Lower leg skin (tissue), 4 donors: ENCODE results near the gene MUTYH. TPM values are rescaled to one million over a fixed set of nuclear protein-coding genes. Genes with fewer than 3 reads are reported as not detected.

ENCODE experiments used
- DNase-seq, 2 donors: peaks; one replicate each; pipeline ENCODE4 v3.0.0-alpha.2; 2019; ENCODE audit warnings: low spot score in 2 of 2
- H3K4me3 ChIP-seq: fragments of 200-600 bp; sonication (generic); 2 replicates; pipeline ENCODE4 v1.5.1; 2017; ENCODE audit warnings: mild to moderate bottlenecking, low read depth; ENCODE audit not compliant: poor library complexity, severe bottlenecking
- POLR2A ChIP-seq, 2 donors: fragments of 450-650 bp; IDR thresholded peaks; one replicate each; pipeline ENCODE4 v1.6.1; 2016 to 2017; ENCODE audit warnings: antibody characterized with exemption in 2 of 2, mild to moderate bottlenecking in 1 of 2, moderate library complexity in 1 of 2
- WGBS, 2 donors: methylation state at CpG; one replicate each; pipeline ENCODE4 v1.1.5; 2018; 5-methylcytosine and 5-hydroxymethylcytosine counted together
- intact Hi-C: fragments of 100-400 bp; cut with DNase I; formaldehyde crosslinking; loops from one replicate; pipeline ENCODE4 v1.15.0; 2023; ENCODE audit warnings: low total_unique reads
- total RNA-seq, 4 donors: library from RNA; depleted of rRNA; stranded (reverse); fragments of >200 nt; gene quantifications; one replicate each; pipeline ENCODE4 v1.1.0, GENCODE V29; 2016
- TF ChIP-seq, protein P1 (sequence below), 3 donors: fragments of 450-650 bp; IDR thresholded peaks; one replicate each; pipeline ENCODE4 v1.5.1; 2016; ENCODE audit warnings: antibody characterized with exemption in 3 of 3, mild to moderate bottlenecking in 3 of 3, moderate library complexity in 2 of 3

Gene MUTYH
- total RNA-seq, 4 donors from 2014 or later, result 18.6 to 26.7 (median 24.6) TPM

DNA sequence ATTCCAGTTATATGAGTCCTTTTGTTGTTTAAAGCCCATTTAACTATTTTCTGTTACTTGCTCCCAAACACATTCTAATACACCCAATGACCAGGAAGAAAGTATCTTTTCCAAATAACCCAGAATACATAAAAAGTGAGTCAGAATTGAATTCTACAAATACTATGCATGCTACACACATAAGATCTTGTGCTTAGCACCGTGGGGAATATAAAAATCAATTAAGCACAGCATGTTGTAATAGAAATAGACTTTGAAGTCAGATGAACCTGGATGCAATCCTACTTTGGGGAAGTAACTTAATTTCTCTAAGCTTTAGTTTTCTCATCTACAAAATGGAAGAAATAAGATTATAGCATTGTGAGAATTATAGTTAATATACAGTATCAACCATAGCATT lies 40.5 kb upstream of the MUTYH start:
- WGBS, 2 donors, result 76% methylated on average over 1 of the region's 1 CpG
- DNase-seq, result no peak
- no peak overlapping the region for H3K4me3 ChIP-seq
- intact Hi-C loops, result no loop called here
- TF ChIP-seq, protein P1, sequence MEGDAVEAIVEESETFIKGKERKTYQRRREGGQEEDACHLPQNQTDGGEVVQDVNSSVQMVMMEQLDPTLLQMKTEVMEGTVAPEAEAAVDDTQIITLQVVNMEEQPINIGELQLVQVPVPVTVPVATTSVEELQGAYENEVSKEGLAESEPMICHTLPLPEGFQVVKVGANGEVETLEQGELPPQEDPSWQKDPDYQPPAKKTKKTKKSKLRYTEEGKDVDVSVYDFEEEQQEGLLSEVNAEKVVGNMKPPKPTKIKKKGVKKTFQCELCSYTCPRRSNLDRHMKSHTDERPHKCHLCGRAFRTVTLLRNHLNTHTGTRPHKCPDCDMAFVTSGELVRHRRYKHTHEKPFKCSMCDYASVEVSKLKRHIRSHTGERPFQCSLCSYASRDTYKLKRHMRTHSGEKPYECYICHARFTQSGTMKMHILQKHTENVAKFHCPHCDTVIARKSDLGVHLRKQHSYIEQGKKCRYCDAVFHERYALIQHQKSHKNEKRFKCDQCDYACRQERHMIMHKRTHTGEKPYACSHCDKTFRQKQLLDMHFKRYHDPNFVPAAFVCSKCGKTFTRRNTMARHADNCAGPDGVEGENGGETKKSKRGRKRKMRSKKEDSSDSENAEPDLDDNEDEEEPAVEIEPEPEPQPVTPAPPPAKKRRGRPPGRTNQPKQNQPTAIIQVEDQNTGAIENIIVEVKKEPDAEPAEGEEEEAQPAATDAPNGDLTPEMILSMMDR (IDR thresholded peaks at IDR 0.05), result no peak
- TF ChIP-seq POLR2A (IDR thresholded peaks at IDR 0.05), result no peak

DNA sequence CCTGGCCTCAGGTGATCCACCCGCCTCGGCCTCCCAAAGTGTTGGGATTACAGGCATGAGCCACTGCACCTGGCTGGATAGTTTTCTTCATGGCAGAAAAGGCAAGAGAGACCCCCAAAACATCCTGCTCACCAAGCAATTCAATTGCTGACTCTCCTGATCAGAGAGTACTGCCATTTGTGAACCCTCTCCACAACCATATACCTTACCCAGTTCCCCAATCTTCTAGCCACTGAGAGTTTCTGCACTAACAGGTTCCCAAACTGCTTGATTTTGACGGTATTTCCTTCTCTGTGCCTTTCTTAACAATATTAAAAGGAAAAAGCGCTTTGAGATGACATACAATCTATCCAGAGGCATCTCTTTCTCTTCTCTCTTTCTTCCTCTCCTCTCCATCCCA lies 39.9 kb upstream of the MUTYH start:
- TF ChIP-seq, protein P1 (IDR thresholded peaks at IDR 0.05), result no peak
- TF ChIP-seq POLR2A (IDR thresholded peaks at IDR 0.05), result no peak
- DNase-seq, result no peak
- no peak overlapping the region for H3K4me3 ChIP-seq
- 91 to 98% methylated on average over 4 of the region's 4 CpGs for WGBS, 2 donors
- intact Hi-C loops, result no loop called here

DNA sequence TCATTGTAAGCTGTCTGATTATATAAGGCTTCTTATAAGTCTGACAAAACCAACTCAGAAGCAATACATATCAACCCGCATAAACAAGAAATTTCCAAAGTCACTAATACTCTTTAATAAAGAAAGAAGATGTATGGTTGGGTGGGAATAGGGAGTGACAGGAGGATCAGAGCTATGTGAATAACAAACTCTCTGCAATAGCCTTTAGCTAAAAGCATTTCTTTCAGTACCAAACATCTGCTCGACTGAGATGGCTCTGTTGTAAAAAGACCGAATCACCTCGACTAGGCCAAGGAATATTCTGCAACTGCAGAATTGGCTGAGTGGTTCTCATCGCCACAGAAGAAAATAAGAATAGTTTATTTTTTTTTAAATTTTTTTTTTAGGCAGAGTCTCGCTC lies 39.3 kb upstream of the MUTYH start:
- WGBS, 2 donors, result 91 to 94% methylated on average over 6 of the region's 6 CpGs
- DNase-seq, result no peak
- H3K4me3 ChIP-seq, result no peak overlapping the region
- TF ChIP-seq, protein P1 (IDR thresholded peaks at IDR 0.05), result no peak
- no peak for TF ChIP-seq POLR2A (IDR thresholded peaks at IDR 0.05)
- intact Hi-C loops, result no loop called here

DNA sequence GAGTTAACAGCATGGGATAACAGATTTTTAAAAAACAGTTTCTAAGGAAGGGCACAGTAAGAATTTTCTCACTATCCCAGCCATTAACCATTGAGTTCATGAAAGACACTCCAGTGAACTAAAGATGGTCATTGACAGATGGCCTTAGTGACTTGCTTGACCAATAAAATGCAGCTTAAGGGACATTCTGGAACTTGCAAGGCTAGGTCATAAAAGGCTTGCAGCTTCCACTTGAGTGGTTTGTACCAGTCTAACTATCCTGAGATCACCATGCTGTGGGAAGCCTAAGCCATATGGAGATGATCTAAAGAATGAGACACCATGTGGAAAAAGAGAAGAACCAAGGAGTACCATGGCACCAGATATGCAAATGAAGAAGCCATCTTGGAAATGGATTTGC lies 37.9 kb upstream of the MUTYH start:
- TF ChIP-seq, protein P1 (IDR thresholded peaks at IDR 0.05), result no peak
- no peak for TF ChIP-seq POLR2A (IDR thresholded peaks at IDR 0.05)
- no peak for DNase-seq
- H3K4me3 ChIP-seq, result no peak overlapping the region
- intact Hi-C loops, result no loop called here

DNA sequence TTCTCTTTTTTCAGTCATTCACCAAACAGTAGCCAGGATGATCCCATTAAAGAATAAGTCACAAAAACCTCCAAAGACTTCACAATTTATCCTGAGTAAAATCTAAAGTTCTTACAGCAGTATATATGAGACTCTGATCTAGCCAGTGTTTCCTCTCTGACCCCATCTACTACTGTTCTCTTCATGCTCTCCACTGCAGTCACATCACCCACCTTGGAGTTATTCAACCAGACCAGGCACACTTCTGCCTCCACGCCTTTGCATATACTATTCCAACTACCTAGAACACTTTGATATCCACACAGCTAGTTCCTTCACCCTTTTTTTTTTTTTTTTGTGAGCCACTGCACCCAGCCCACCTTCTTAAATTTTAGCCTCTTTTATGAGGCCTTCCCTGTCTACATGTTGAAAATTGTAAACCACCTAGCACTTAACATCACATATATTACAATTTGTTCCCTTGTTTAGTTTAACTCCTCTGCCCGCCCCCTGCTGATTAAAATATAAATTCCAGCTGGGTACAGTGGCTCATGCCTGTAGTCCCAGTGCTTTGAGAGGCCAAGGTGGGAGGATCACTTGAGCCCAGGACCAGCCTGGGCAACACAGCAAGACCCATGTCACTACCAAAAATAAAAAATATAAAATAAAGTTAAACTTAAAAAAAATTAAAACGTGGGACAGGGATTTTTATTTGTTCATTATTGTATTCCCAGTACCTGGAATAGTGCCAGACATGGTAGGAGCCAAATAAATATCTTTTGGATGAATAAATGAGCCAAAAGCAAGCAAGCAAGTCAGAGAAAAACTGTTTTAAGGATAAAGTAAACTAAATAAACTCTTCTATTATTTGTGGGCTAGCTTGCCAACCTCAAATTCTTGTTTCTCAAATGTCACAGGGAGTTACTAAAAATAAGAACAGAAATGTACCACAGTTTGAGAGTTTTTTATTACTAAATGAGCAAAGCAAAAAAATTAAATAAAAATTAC lies 35.2 kb upstream of the MUTYH start:
- intact Hi-C loops, result no loop called here
- no peak for DNase-seq
- TF ChIP-seq, protein P1 (IDR thresholded peaks at IDR 0.05), result no peak
- TF ChIP-seq POLR2A (IDR thresholded peaks at IDR 0.05), result no peak
- no peak overlapping the region for H3K4me3 ChIP-seq
- 51 to 58% methylated on average over 3 of the region's 3 CpGs for WGBS, 2 donors
